ENCODE data around the gene PEX16.

The PEX16 gene

GRCh38 chr11:45899086-45899447, 18.6 kb downstream of the PEX16 start:
- no peak overlapping the region for H3K4me3 ChIP-seq (ENCODE audit: low read depth, low read length)
- TF ChIP-seq CTCF (IDR thresholded peaks at IDR 0.05; ENCODE audit: low read depth, low read length, missing control alignments), result no peak
- DNase-seq (ENCODE audit: low read depth), result no peak

DNA sequence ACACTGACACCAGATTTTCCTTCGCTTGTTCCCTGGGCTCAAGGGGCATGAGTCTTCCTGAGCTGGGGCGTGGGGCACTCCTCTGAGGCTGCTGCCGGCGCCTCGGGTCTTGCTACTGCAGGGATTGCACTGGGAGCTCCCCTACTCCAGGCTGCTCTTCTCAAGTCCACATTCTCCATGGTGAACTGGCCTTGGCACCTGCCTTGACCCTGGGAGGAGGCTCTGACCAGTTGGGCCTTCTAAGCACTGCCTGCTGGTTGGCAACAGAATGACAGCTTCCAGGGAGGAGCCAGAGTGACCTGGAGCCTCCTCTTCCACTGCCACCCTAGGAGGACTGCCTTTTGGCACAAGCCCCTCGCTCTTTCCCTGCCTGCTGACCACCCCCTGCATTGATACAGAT, 20.1 kb downstream of the PEX16 start:
- no peak for TF ChIP-seq CTCF (IDR thresholded peaks at IDR 0.05; ENCODE audit: low read depth, low read length, missing control alignments)
- DNase-seq (ENCODE audit: low read depth), result no peak

DNA sequence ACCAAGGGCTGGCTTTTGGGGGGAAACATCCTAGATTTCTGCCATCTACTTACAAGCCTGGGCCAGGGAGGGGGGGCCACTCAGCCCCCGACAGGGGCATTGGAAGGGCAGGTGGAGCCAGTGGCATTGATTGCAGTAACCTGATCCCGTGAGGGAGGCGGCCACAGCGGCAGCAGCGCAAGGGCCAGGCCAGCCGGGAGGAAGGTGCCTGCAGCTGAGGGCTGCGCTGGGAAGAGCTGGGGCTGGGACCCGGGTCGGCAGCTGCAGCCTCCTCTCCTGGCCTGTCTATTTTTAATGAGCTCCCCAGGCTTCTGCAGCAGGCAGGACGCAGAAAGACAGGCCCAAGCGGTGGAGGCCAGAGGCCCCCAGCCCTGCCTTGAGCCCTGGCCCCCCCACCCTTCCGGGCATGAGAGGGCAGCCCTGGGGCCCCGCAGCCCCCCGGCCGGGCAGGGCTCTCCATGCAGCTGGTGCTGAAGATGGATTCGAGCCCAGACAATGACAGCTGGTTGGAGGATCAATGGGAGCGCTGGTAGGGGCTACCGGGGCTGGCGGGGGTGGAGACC, 21.2 kb downstream of the PEX16 start:
- no peak overlapping the region for H3K4me3 ChIP-seq (ENCODE audit: low read depth, low read length)
- DNase-seq (ENCODE audit: low read depth), result no peak
- no peak for TF ChIP-seq CTCF (IDR thresholded peaks at IDR 0.05; ENCODE audit: low read depth, low read length, missing control alignments)

More for the DNA sequence above, 20.1 kb downstream of the PEX16 start:
- no peak overlapping the region for H3K4me3 ChIP-seq (ENCODE audit: low read depth, low read length)

GRCh38 chr11:45895553-45896259, 22.0 kb downstream of the PEX16 start:
- no peak for TF ChIP-seq CTCF (IDR thresholded peaks at IDR 0.05; ENCODE audit: low read depth, low read length, missing control alignments)
- no peak for DNase-seq (ENCODE audit: low read depth)
- H3K4me3 ChIP-seq (ENCODE audit: low read depth, low read length), result no peak overlapping the region

DNA sequence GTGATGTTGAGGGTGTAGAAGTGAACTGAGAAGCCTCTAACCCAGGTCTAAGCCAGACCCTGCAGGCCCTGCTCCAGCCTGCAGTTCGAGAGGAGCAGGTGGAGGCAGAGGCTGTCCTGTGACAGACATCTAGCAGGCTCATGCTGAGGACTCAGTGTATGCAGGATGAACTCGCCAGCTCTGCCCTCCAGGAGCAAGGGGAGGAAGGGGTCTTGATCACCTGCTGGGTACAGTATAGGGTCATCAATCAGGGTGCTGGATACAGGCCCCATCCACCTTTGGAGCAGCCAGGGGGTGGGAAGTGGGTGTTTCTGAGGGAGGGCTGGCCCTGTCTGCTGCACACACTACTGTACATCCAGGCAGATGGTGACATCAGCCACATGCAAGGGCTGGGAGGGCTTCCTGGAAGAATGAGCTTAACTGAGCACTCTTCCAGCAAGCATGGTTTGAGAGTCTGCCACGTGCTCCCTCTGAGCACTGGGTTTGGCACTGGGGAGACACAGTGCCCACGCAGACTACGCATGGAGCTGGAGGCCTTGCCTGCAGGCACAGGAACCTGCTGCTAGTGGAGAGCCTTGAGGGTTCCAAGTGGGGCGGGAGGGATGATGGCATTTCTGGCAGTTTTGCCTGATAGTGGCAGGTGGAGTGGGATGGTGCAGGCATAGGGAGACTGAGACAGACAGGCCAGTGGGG, 23.0 kb downstream of the PEX16 start:
- no peak for TF ChIP-seq CTCF (IDR thresholded peaks at IDR 0.05; ENCODE audit: low read depth, low read length, missing control alignments)
- no peak for DNase-seq (ENCODE audit: low read depth)
- H3K4me3 ChIP-seq (ENCODE audit: low read depth, low read length), result no peak overlapping the region

DNA sequence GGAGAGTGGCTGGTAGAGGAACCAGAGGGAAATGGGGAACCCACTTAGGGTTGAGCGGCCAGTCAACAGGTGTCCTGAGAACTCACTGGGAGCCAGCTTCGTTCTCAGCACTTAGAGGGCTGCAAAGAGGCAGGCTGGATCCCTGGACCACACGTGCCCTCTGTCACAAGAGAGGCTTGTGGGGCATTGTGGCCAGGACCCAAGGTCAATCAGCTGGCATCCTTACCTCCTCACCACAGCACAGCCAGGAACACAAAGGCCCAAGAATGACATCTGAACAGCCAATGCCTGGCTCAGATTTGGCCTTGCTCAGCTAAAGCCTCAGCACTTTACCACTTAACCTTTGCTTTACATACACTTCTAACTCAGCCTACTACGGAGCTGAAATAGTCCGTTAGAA, 24.8 kb downstream of the PEX16 start:
- H3K4me3 ChIP-seq (ENCODE audit: low read depth, low read length), result no peak overlapping the region
- no peak for DNase-seq (ENCODE audit: low read depth)
- no peak for TF ChIP-seq CTCF (IDR thresholded peaks at IDR 0.05; ENCODE audit: low read depth, low read length, missing control alignments)

All from GM12864 (cell line).